K562 (cell line): ENCODE data around the gene OPA3. TPM values are rescaled to one million over a fixed set of nuclear protein-coding genes. Genes with fewer than 3 reads are reported as not detected.

ENCODE experiments used
- JUN ChIP-seq, 2 experiments: sonication (generic) in 1 of 2; formaldehyde crosslinking in 1 of 2; IDR thresholded peaks; 2 replicates each; pipeline versions ENCODE4 v1.6.1 to v1.8.0; 2012 to 2022; ENCODE audit warnings: borderline replicate concordance in 2 of 2, mild to moderate bottlenecking in 2 of 2, improper control_type of control experiment in 1 of 2, low read depth in 1 of 2, low read length in 1 of 2, missing genetic modification reagents in 1 of 2
- KAT8 ChIP-seq: fragments of 450-650 bp; IDR thresholded peaks from 2 replicates; pipeline ENCODE4 v1.6.1; 2016; ENCODE audit warnings: low read depth, mild to moderate bottlenecking
- KLF1 ChIP-seq: fragments of 450-650 bp; IDR thresholded peaks from 2 replicates; pipeline ENCODE4 v1.6.1; 2016; ENCODE audit warnings: missing genetic modification characterization, missing compliant biosample characterization
- MGA ChIP-seq: fragments of 450-650 bp; IDR thresholded peaks from 2 replicates; pipeline ENCODE4 v1.6.1; 2016; ENCODE audit warnings: mild to moderate bottlenecking, moderate library complexity
- NFXL1 ChIP-seq: fragments of 450-650 bp; formaldehyde crosslinking; IDR thresholded peaks from 2 replicates; pipeline ENCODE4 v1.4.0; 2021; ENCODE audit warnings: mild to moderate bottlenecking
- POLR2B ChIP-seq: fragments of 450-650 bp; IDR thresholded peaks from 2 replicates; pipeline ENCODE4 v1.6.1; 2018; ENCODE audit warnings: low read depth; ENCODE audit not compliant: partially characterized antibody
- RB1 ChIP-seq: fragments of 450-650 bp; IDR thresholded peaks from 2 replicates; pipeline ENCODE4 v1.6.1; 2017; ENCODE audit warnings: low read depth, mild to moderate bottlenecking
- SREBF1 ChIP-seq: fragments of 150-350 bp; IDR thresholded peaks from 2 replicates; pipeline ENCODE4 v1.6.1; 2014; ENCODE audit warnings: antibody characterized with exemption, low read depth, low read length, borderline replicate concordance
- THRA ChIP-seq: fragments of 450-650 bp; IDR thresholded peaks from 2 replicates; pipeline ENCODE4 v1.6.1; 2017; ENCODE audit warnings: mild to moderate bottlenecking, moderate library complexity
- ZNF140 ChIP-seq: fragments of 250-450 bp; sonication (Bioruptor Pico); IDR thresholded peaks from 2 replicates; pipeline ENCODE4 v1.8.0; 2021; ENCODE audit warnings: moderate library complexity, mild to moderate bottlenecking, inconsistent platforms
- polyA plus RNA-seq, 8 experiments: library from polyadenylated mRNA; depleted of rRNA in 4 of 8; stranded (reverse) in 5 of 8; unstranded in 3 of 8; fragments of >200 nt; fragmentation: Nextera tagmentation in 2 of 8; fragmentation: Illumina TruSeq in 1 of 8; extraction: Ambion mirVana in 2 of 8; extraction: Trizol in 1 of 8; gene quantifications; 2 replicates each; pipeline versions ENCODE4 v1.2.1 to v1.2.3, GENCODE V29; 2011 to 2014; ENCODE audit warnings: inconsistent platforms in 1 of 8, missing spikeins in 1 of 8
- total RNA-seq, 7 experiments: library from RNA; depleted of rRNA in 6 of 7; stranded (reverse); fragments of >200 nt in 6 of 7; fragmentation: Illumina TruSeq in 2 of 7; extraction: Trizol in 2 of 7; gene quantifications; 2 replicates each; pipeline versions ENCODE4 v1.2.1 to v1.2.3, GENCODE V29; 2011 to 2021; ENCODE audit warnings: low replicate concordance in 1 of 7
- TF ChIP-seq, protein P1 (sequence below): sonication (generic); formaldehyde crosslinking; IDR thresholded peaks from 2 replicates; pipeline ENCODE4 v1.8.0; 2022; ENCODE audit warnings: mild to moderate bottlenecking, missing genetic modification reagents, borderline replicate concordance

Gene OPA3
- total and polyA plus RNA-seq, 9 of the 15 experiments (the other 6 are each of a cell fraction or from before 2014, with no cell fraction given): 1.4 to 18.8 (median 9.0) TPM

DNA sequence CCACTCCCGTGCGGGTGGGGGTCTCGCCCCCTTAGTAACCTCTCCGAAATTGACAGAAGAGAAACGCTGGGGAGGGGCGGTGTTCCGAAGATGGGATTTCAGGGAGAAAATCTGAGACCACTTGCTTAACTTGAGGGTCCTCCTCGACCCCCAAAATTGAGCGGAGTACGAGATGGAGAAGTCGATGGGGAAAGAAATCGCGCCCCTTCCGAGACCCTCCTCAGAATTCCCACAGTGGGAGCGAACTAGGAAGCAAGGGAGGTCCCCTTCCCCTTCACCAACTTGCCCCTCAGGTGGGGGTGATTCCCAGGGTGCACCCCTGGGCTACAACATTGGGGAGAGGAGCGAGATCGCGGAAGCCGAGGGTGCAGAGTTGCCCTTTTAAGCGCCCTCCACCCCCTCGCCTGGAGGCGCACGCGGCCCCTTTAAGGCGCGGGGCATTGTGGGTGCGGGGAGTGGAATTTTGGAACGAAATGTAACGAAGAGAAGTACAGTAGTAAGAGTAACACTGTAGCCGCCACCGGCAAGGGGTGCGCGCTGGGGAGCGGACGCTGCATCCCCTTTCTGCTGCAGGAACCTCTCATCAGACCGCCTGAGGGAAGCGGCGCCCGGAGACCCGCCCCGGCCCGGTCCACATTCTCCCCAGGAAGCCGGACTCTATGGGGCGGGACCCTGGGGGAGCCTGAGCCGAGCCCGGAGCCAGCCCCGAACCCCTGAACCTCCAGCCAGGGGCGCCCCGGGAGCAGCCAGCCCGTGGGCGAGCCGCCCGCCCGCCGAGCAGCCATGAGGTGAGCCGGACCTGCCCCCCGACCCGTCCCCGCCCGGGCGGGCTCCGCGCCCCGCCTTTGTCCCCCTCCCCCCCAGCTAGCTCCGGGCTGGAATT is 77.4 kb downstream of the OPA3 start, which contains the start of gene VASP (continued):
- TF ChIP-seq ZNF140 (CRISPR knock-in tag) (no peak), MGA (no peak; the same call in 1 of the 2 replicates), KAT8 (no peak), POLR2B (peak; percentile 93), KLF1 (tag) (no peak; the same call in 1 of the 2 replicates), RB1 (peak; percentile 41), JUN (IDR thresholded peaks at IDR 0.05; ENCODE audit: borderline replicate concordance, low read depth, low read length) (peak; percentile 71; the same call in 1 of the 2 replicates), JUN (CRISPR knock-in tag; IDR thresholded peaks at IDR 0.05; ENCODE audit: borderline replicate concordance) (no peak), SREBF1 (no peak), THRA (no peak), NFXL1 (no peak)
- TF ChIP-seq, protein P1, sequence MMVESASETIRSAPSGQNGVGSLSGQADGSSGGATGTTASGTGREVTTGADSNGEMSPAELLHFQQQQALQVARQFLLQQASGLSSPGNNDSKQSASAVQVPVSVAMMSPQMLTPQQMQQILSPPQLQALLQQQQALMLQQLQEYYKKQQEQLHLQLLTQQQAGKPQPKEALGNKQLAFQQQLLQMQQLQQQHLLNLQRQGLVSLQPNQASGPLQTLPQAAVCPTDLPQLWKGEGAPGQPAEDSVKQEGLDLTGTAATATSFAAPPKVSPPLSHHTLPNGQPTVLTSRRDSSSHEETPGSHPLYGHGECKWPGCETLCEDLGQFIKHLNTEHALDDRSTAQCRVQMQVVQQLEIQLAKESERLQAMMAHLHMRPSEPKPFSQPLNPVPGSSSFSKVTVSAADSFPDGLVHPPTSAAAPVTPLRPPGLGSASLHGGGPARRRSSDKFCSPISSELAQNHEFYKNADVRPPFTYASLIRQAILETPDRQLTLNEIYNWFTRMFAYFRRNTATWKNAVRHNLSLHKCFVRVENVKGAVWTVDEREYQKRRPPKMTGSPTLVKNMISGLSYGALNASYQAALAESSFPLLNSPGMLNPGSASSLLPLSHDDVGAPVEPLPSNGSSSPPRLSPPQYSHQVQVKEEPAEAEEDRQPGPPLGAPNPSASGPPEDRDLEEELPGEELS (CRISPR knock-in tag): peak; percentile 19; the same call in 1 of the 2 replicates
